Stimulated activated naive CD8-positive, alpha-beta T cell treated with anti-CD3 and anti-CD28 coated beads, Interleukin-15, Interleukin-2, amounts not matched to agents 100 U/mL and 50 U/mL, for 24 hours (primary cell): ENCODE measurements around the gene DLGAP1.

Experiments used
- ATAC-seq: fragments of 150-1000 bp; cut with Tn5 transposase; one replicate; pipeline ENCODE4 v1.10.0; 2021
- DNase-seq: peaks from one replicate; pipeline ENCODE4 v3.0.0; 2021

Gene DLGAP1

DNA sequence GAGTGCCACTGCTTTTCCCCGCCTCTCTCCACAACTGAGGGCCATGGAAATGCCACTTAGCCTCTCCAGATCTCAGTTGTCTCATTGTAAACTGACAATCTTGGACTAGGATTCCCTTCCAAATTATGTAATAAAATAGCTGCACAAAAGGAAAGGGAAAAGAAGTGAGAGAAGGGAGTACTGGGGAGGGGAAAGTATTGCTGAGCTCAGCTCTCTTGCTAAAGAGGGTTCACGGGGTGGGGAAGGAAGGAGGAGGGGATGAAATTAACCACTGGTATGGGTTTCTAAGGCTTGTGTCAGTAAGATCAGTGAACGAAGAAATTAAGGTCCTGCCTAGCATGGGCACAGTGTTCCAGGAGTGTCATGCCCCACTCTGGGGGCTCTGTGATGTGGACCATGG is 587.9 kb downstream of the DLGAP1 start:
- no peak for DNase-seq

DNA sequence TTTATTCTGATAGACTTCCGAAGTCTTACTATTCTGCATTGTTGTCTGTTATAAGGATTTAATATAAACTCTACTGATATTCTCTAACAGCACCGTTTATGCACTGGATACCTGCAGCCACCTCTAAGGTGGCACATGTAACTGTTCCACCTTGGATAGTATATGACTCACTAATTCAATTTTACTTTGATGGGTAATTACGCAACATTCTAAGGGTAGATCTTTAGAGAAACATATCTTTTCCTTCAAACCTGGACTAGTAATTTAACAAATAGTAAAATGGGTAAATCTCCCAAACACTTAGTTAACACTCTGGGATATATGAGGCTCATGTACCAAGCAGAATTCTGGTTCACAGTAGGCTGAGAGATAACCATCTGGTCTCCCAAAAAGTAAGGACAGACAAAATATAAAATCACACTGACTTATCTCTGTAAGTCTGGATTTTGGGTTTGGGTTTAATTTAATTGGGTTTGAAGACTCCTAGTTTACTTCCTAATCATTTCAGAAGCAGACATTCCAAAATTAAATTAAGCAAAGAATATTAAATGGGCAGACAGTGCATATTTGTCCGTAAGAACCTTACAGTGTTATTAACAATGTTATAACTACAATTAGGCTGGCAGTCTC is 590.3 kb downstream of the DLGAP1 start:
- DNase-seq (no peak), ATAC-seq (no peak)

More for the DNA sequence above, 587.9 kb downstream of the DLGAP1 start:
- no peak for ATAC-seq

DNA sequence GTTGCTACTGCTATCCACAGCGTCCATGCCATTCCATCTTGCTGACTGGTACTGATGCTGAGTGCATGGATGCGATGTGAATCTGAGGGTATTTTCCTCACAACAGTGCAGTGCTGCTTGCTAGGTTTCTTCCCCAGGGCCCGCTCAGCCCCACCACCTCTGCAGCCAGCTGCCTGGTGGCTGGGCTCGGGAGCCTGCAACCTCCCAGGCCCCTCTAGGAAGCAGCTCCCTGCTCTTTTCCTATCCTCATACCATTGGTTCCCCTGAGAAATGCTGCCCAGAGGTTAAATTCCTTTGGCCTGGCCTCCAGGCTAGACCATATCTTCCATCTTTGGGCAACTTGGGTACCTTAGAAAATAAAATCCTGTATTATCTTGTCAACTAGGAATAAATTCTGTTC is 591.5 kb downstream of the DLGAP1 start:
- no peak for DNase-seq
- no peak for ATAC-seq

DNA sequence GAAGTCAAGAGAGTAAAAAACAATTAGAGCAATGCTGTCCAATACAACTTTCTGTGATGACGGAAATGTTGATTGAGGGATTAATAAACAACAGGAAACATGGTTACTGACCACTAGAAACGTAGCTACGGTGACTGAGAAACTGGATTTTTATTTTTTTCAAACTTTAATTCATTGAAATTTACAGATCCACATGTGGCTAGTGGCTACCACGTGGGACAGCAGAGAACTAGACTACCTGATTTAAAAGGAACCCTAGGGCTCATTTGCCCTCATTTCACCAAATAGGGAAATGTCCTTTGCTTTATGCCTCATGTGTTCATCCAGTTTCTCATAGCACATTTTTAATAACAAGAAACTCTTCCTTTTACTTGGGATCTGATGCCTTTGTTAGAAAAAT is 592.1 kb downstream of the DLGAP1 start:
- no peak for DNase-seq
- no peak for ATAC-seq

DNA sequence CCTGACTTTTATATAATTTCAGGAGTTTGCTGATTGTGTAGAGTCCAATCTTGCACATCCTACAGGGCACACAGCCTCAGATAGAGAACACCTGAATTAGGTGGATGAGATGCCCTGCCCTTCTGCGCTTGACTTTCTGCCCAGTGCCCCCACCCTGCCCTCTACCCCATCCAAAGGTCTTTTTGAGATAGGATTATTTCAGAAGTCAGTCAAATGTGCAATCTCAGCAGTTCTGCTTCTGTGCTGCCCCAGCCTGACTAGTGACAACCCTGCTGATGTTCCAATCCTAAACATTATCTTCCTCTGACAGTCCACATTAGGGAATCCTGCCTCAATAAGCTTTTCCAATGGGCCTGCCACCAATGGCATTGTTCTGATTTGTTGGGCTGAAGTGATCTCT is 593.6 kb downstream of the DLGAP1 start:
- ATAC-seq = no peak

DNA sequence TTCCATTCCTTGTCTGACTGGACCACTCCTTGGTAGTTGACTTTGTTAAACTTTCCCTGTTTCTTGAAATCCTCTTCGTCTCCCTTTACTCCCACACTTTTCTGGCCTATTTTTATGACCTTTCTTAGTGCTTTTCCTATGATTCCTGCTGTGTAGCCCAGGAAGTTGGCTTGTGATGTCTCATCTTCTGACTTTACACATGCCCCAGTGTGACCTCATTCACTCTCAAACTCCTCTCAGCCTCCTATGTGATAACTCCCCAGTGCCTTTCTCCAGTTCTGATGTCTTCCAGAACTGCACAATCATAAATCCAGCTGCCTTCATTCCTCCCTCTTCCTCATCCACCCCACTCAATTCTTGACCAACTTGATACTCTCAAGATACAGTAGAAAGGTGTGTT is 597.6 kb downstream of the DLGAP1 start:
- ATAC-seq = no peak
- DNase-seq = no peak

More for the DNA sequence above, 593.6 kb downstream of the DLGAP1 start:
- DNase-seq = no peak

DNA sequence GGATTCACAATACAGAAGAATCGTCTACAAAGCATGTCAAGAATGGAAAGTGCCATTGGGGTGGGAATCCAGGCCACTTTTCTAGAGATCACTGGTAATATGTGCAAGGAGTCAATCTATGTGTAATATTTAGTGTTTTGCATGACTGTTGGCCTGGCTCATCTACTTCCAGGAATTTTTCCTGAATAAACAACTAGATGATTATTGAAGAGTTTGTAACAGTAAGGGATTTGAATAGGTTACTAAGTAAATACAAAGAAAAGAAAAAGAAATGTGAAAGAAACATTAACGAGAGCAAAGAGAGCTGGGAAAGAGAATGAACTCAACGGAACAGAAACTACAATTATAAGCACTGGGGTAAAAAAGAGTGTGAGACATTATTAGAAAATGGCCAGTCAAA is 599.1 kb downstream of the DLGAP1 start:
- DNase-seq = no peak
- no peak for ATAC-seq

DNA sequence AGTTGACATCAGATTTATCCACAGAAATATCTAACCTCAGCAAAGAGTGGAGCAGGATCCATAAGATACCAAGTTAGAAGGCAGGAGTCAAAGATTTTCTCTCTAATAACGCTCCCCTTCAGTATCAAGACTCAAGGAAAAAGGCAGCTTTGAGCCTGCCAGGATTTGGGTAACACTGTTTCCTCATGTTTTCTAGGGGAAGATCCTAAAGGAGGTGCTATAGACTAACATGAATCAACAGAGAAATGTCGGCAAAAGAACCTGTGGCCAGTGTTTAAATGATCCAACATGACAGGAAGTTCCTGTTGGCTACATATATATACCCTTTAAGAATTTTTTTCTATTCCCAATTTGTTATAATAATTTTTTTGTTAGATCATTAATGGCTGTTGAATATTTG is 602.8 kb downstream of the DLGAP1 start:
- no peak for ATAC-seq
- DNase-seq = no peak

DNA sequence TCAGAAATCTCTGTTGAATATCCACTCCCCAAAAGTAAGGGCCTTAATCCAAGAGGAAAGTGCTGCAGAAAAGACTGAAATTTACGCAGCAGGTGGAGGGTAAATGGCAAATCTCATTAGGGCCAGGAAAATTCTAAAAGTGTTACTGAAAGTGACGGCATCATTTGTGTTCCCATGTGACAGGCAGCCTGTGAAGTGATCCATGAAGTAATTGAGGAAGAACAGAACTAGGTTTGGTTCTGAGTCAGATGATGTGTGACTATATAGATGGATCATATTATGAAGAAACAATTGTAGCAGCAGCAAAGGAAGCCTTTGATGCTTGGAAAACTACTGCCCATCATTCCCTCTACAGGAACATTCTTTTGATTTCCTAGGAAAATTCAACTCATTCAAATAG is 603.9 kb downstream of the DLGAP1 start:
- DNase-seq (no peak), ATAC-seq (no peak)

DNA sequence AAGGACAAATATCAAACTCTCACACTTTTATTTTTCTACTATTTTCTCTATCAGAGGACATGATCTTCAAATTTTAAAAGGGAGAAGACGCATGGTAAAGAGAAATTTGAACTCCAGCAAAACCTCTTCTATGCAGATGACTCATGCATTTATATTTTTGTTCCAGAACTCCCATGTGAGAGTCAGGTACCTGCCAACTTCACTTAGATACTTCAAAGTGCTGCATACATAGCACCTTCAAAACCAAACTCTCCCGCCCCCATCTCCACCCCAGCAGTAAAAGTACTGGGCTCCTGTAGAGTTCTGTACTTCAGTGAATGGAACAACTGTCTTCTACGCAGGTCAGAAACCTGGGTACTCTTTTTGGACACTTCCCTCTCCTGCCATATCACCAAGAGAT is 606.8 kb downstream of the DLGAP1 start:
- no peak for ATAC-seq
- no peak for DNase-seq

DNA sequence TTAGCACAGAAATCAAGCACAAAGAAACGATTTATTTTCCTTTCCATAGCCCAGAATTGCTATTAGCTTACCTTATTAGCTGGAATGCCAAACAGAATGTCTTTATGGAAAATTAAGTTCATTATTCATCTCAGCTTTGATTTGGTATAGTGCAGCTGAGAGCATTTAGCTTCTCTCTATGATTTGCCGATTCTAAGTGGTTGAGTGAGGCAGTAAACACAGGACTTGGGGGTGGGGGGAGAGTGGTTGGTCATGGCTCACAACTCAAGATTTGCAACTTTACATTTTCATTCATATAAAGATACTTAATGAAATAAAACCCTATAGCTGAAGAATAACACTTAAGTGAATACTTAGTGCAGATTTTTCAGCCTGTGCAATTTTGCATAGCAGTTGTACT is 609.9 kb downstream of the DLGAP1 start:
- no peak for DNase-seq
- no peak for ATAC-seq

DNA sequence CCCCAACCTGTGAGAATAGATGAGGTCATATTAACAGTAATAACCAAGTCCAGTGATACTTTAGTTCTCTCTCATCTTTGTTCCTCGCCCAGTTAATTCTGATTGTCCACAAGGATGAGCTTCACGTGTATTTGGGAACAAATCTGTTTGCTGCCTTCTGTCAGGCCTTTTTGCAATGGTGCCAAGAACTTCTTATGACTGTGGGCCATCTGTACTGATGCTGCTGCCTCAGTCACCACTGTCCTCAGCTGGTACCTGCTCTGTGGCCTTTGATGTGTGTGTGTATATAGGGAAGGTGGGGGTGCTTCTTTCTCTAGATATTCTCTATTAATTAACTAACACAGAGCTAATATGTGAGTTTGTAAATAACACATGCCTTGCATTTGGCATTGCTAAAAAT is 612.3 kb downstream of the DLGAP1 start:
- DNase-seq = no peak
- no peak for ATAC-seq

DNA sequence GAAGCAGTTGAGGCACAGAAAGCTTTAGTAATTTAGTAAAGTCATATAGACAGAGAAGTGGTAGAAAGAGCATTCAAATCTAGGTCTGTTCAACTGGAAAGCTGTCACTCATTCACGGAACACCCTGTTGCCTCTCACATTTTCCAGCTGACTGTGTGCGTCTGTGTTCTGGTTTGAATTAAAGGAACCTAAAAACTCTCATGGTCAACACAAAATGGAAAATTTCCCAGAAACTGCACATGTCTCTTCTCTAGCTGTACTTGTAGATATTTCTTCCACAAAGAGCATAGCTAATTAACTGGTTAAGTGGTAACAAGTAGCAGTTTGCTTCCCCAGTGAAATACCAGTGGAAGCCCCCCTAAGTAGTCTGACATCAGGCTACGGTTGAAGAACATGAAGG is 614.3 kb downstream of the DLGAP1 start:
- DNase-seq (no peak), ATAC-seq (no peak)

DNA sequence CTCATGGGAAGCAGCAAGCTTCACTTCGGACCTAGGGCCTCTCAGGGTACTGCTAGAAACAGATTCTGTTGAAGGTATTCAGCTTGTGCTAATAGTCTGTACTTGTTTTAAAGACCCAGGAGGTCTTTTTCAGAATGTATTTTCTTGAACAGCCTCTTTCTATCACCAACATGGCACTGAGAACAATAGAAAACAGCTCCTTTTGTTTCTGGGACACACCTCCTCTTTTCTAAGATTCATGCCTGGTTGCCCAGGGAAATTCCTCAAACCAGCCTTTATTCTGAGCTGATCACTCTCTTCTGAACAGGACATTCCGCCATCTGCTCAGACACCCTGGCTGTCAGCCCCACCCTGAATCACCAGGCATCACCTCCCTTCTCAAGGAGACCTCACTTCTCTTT is 615.5 kb downstream of the DLGAP1 start:
- ATAC-seq (no peak), DNase-seq (no peak)

DNA sequence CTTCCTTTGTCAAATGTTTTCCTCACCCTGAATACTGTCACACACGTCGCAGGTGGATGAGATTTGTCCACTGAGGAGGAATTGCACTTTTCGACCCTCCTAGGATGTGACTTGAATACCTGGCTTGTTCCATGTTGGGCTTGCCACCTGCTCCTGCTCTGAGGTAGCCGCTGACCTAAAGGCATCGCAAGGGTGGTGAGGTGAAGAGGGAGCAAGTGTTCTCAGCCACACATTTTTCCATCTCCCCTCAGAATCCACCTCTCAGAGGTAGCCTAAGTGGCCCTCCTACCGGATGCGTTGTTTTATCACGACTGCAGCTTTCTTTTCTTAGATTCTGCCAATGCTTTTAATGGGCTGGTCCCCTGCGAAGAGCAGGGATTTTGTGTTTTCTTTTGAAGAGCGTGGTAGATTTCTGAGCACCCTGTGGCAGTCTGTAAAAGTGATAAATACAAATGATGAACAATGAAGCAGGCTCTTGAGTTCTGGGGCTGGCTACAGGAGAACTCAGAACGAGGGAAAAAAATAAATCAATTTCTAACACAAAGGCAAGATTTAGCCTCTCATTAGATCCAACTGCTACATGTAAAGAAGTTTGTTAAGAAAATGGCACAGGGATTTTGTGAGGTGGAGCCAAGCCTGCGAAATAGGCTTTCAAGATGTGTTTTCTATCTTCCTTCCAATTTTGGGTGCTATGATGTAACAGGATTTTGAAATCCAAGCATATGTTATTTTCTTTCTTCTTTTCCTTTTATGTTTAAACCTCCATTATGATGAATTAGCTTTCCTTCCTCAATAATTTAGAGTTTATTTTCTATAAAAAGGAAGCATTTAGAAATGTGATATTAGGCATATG is 618.4 kb downstream of the DLGAP1 start:
- no peak for ATAC-seq
- no peak for DNase-seq

DNA sequence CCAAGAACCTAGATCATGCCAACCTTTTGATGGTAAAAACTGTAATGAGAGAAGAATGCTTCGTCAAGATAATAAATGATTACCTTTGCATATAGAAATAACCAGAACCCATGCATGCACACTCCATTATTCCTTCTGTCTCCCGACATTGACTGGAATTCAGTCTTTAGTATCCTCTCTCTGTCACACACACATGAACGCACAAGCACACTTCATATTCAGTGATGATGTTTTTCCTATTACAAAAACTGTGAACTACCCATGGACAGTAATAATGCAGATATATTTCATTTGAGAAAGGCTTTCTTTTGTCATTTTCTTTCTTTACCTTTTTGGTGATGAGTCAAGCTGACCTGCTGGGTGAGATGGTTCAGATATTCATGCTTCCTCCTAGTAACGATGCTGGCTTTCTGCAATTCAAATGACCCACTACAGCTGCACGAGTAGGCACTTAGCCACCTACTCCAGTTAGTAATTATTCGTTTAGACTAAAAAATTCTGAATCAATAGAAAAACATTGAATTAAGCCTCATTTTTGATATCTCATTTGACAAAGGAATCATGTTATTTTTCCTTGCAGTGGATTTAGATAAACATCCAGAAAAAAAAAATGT is 623.0 kb downstream of the DLGAP1 start:
- no peak for DNase-seq
- ATAC-seq = no peak

DNA sequence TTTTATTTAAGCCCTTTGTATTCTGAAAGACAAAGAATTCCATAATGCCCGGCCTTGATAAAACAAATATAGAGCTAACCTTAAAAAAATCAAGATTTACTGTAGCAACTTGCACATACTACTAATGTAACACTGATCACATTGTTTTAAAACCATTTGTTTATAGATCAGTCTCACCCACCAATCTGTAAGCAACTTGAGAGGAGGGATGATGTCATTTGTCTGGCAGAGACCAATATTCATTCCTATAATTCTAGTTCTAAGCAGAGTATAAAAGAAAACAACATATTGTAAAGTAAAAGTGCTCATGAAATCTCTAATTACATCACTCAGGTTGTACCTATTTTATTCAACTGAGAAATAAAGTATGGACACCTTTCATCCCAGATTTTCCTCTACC is 624.5 kb downstream of the DLGAP1 start:
- no peak for ATAC-seq
- DNase-seq = no peak

DNA sequence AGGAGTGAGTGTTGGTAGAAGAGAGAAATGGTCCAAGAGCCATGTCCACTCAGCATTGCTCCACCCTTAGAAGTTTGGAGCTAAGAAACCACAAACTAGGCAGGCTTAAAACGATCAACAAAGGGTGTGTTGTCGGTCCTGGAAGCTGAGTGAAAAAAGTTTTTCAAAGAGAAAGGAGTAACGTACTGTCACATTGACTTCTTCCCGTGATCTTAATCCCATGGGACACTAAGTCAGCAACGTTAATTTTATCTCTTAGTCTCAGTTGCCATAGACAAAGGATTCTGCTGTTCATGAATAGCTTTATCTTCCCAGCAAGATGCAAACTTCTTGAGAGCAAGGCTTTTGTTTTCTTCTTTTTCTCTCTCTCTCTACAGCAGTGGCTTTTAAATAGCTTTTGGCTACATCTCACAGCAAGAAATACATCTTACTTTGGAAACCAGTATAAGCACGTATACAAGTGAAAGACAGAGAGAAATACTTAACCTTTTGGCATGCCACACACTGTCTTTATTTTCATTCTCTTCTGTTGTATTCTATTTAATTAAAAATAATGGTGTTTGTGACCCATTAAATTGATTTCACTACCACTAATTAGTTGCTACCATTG is 627.8 kb downstream of the DLGAP1 start:
- no peak for ATAC-seq
- DNase-seq = no peak

DNA sequence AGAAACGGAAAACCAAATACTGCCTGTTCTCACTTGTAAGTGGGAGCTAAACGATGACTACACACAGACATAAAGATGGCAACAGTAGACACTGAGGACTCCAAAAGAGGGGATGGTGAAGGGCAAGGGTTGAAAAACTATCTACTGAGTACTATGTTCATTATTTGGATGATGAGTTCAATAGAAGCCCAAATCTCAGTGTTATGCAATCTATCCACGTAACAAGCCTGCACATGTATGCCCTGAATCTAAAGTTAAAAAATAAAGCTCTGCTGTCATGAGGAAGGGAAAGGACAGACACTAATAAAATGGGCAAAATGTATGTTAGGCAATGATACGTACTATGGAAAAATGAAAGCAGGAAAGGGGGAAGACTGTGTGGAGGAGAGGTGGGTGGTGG is 629.1 kb downstream of the DLGAP1 start:
- no peak for DNase-seq
- no peak for ATAC-seq

DNA sequence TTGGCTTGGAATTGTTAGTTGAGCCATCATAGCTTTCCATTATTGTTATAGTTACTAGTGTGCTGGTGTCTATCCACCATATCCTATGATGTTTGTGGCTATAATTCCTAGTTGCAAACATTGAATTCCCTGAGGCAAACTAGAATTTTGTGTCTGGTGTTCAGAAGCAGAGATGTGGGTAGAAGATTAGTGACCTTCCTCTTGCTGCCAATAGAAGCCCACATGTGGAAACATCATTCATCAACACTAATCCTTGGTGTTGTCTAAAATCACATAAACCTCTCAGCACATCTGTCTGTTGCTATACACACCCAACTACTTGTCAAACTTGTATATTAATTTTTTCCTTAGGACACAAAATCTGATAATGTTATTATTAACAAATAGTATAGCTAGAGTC is 631.0 kb downstream of the DLGAP1 start:
- ATAC-seq = no peak
- no peak for DNase-seq

DNA sequence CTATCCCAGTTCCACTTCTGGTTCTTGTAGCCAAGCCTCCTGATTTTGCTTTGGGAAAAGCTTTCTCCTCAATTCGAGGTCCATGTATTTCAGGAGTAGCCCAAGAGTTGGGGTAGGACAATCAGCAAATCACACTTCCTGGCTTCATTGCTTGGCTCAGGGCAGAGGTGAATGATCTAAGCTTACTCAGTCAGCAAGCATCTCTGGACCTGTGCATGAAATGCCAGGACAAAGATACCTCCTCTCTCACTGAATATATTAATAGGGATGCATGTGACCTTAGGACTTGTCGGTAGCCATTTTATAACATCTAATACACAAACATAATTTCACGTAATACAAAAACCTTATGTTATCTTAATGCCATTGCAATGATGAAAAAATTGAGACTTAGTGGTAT is 632.0 kb downstream of the DLGAP1 start:
- ATAC-seq (no peak), DNase-seq (no peak)

DNA sequence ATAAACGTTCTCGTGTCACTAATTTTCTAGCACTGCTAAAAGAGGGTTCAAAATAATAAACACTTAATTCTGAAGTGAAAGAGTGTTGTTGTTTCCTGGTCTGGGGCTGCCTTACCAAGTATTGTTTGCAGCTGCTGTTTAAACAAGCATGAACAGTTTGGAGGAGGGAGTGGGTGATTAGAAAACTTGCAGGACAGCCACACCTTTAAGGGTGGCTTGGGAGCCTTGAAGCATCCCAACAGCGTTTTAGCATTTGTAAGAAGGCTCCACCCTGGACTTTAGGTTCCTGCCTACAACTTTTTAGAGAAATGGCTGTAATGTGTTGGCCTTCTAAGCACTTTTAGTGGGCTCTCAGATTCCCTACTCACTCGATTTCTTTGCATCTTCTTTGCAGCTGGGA is 633.6 kb downstream of the DLGAP1 start:
- no peak for DNase-seq
- no peak for ATAC-seq

DNA sequence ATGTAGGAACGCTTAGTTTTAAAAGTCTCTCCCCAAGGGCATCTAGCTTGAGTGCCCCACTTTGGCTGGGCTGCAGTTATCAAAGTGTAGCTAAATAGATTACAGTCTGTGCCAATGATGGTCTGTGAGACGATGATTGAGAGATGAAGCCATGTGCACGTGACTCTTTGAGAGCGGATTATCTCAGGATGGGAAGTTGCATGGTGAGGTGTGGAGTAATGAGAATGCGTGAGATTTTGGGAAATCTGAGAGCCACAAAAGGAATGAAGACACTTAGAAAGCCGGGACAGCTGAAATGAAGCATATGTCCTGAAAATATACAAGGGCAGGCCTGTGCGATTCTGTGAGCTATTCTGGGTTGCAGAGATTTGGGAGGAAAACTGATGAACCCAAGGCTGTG is 635.1 kb downstream of the DLGAP1 start:
- ATAC-seq (no peak), DNase-seq (no peak)
